ENCODE data around the gene ALDH1A2. TPM values are rescaled to one million over a fixed set of nuclear protein-coding genes. Genes with fewer than 3 reads are reported as not detected.

ALDH1A2 gene
- total RNA-seq, 1 donor from 2014 or later = 30.8 TPM

DNA sequence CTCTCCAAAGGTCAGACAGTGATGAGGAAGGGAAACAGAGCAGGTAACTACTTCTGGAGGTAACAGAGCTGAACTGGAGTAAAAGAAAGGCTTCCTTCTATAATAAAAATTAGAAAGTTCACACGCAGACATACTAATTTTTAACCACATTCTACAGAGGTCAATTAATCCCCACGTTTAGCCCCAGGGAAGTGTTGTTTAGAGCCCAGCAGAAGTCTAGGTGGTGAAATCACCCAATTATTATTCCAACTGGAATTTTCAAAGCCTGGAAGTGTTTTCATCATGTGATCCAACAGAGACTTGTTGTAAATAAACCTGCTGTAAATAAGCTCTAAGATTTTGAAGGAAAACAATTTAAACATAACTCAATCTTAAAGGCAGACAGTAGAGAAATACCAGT lies 6.8 kb downstream of the ALDH1A2 start:
- Histone ChIP-seq H3K4me1 (peaks cover 52% of the 10 kb centered on the region), H4K20me1 (ENCODE audit: low read depth) (no peaks in the 10 kb centered on the region), H3F3A (ENCODE audit: low read depth) (peaks cover 4% of the 10 kb centered on the region), H3K27me3 (peaks cover 37% of the 10 kb centered on the region), H3K79me2 (ENCODE audit: low read depth) (peaks cover 70% of the 10 kb centered on the region), H3K27ac (no peak overlapping the region), H3K36me3 (no peaks in the 10 kb centered on the region), H3K4me2 (no peak overlapping the region), H3K9me3 (ENCODE audit: low read depth) (no peaks in the 10 kb centered on the region), H3K4me3 (no peak overlapping the region), H3K9ac (no peak overlapping the region), H2AFZ (replicated peaks) (no peak overlapping the region)
- peaks cover 29% of the 10 kb centered on the region for H3K27me3 Mint-ChIP-seq (ENCODE audit: insufficient read depth, low read depth)
- DNase-seq (ENCODE audit: low spot score) = no peak
- no peaks in the 10 kb centered on the region for H3K4me1 Mint-ChIP-seq
- H3K27ac Mint-ChIP-seq = no peak overlapping the region
- no peak overlapping the region for H3K4me3 Mint-ChIP-seq
- TF ChIP-seq CTCF (IDR thresholded peaks at IDR 0.05) (no peak), EZH2phosphoT487 (IDR thresholded peaks at IDR 0.05) (no peak), EZH2 (IDR thresholded peaks at IDR 0.05) (no peak)
- H3K9me3 Mint-ChIP-seq = no peaks in the 10 kb centered on the region
- no peaks in the 10 kb centered on the region for H3K36me3 Mint-ChIP-seq

- no peaks in the 10 kb centered on the region for H4K20me1 ChIP-seq (ENCODE audit: low read depth)
- no peak overlapping the region for H3K4me2 ChIP-seq
- TF ChIP-seq CTCF (IDR thresholded peaks at IDR 0.05) = no peak
- no peak for TF ChIP-seq EZH2 (IDR thresholded peaks at IDR 0.05)
- H3K9me3 ChIP-seq (ENCODE audit: low read depth) = no peaks in the 10 kb centered on the region
- peaks cover 30% of the 10 kb centered on the region for H3K27me3 ChIP-seq
- H3F3A ChIP-seq (ENCODE audit: low read depth) = peaks cover 10% of the 10 kb centered on the region
- H3K9me3 Mint-ChIP-seq = no peaks in the 10 kb centered on the region
- no peak overlapping the region for H3K4me3 Mint-ChIP-seq
- H3K9ac ChIP-seq = no peak overlapping the region
- H3K79me2 ChIP-seq (ENCODE audit: low read depth) = peaks cover 65% of the 10 kb centered on the region
- no peak overlapping the region for H3K27ac Mint-ChIP-seq
- no peak overlapping the region for H2AFZ ChIP-seq (replicated peaks)
- H3K27me3 Mint-ChIP-seq (ENCODE audit: insufficient read depth, low read depth) = peaks cover 23% of the 10 kb centered on the region
- H3K36me3 ChIP-seq = no peaks in the 10 kb centered on the region
- no peak overlapping the region for H3K4me3 ChIP-seq
- no peak overlapping the region for H3K27ac ChIP-seq
- peaks cover 52% of the 10 kb centered on the region for H3K4me1 ChIP-seq
- H3K36me3 Mint-ChIP-seq = no peaks in the 10 kb centered on the region
- H3K4me1 Mint-ChIP-seq = peaks cover 4% of the 10 kb centered on the region
- no peak for DNase-seq (ENCODE audit: low spot score)
Measured at GRCh38 chr15:58058073-58058472, 7.4 kb downstream of the ALDH1A2 start.

GRCh38 chr15:58057559-58057958 lies 8.0 kb downstream of the ALDH1A2 start:
- no peak overlapping the region for H3K4me3 Mint-ChIP-seq
- H3K27me3 ChIP-seq = peaks cover 25% of the 10 kb centered on the region
- DNase-seq (ENCODE audit: low spot score) = no peak
- H3K27ac Mint-ChIP-seq = no peak overlapping the region
- no peaks in the 10 kb centered on the region for H3K9me3 Mint-ChIP-seq
- no peak overlapping the region for H3K27ac ChIP-seq
- no peak overlapping the region for H3K4me3 ChIP-seq
- no peak overlapping the region for H3K4me2 ChIP-seq
- peaks cover 19% of the 10 kb centered on the region for H3K27me3 Mint-ChIP-seq (ENCODE audit: insufficient read depth, low read depth)
- H3K4me1 Mint-ChIP-seq = peaks cover 4% of the 10 kb centered on the region
- H4K20me1 ChIP-seq (ENCODE audit: low read depth) = no peaks in the 10 kb centered on the region
- H2AFZ ChIP-seq (replicated peaks) = no peak overlapping the region
- peaks cover 60% of the 10 kb centered on the region for H3K79me2 ChIP-seq (ENCODE audit: low read depth)
- no peaks in the 10 kb centered on the region for H3K36me3 Mint-ChIP-seq
- peaks cover 16% of the 10 kb centered on the region for H3F3A ChIP-seq (ENCODE audit: low read depth)
- peaks cover 52% of the 10 kb centered on the region for H3K4me1 ChIP-seq
- H3K9me3 ChIP-seq (ENCODE audit: low read depth) = no peaks in the 10 kb centered on the region
- TF ChIP-seq EZH2phosphoT487 (IDR thresholded peaks at IDR 0.05) (no peak), CTCF (IDR thresholded peaks at IDR 0.05) (no peak), EZH2 (IDR thresholded peaks at IDR 0.05) (no peak)
- no peak overlapping the region for H3K9ac ChIP-seq
- H3K36me3 ChIP-seq = no peaks in the 10 kb centered on the region
